Measurements from ENCODE around the gene TAF4B.
"Not testable (repeated sequence)": the region's sequence is repeated elsewhere in the genome, so short reads cannot be mapped to it uniquely, and the experiment has no call there.

The TAF4B gene

GRCh38 chr18:26434887-26435286 is 208.6 kb downstream of the TAF4B start:
- DNase-seq, result no peak

GRCh38 chr18:26435415-26436095 is 209.3 kb downstream of the TAF4B start:
- no peak for DNase-seq

GRCh38 chr18:26436176-26437051 is 210.2 kb downstream of the TAF4B start:
- DNase-seq, result no peak

GRCh38 chr18:26437634-26438033 is 211.4 kb downstream of the TAF4B start:
- not testable (repeated sequence) for DNase-seq

GRCh38 chr18:26438980-26439379 is 212.7 kb downstream of the TAF4B start:
- peak in 1 of 2 donors; percentile 3 for DNase-seq

GRCh38 chr18:26439537-26439936 is 213.3 kb downstream of the TAF4B start:
- DNase-seq, result no peak

GRCh38 chr18:26440644-26441043 is 214.4 kb downstream of the TAF4B start:
- DNase-seq, result no peak

Data from bone marrow (tissue), 2 donors.